Stimulated activated CD4-positive, alpha-beta T cell treated with anti-CD3 and anti-CD28 coated beads, Interleukin-1b, Interleukin-23, amount 100 ng/mL, for 48 hours (primary cell): ENCODE data around the gene CDKN2D.

Source experiments
- DNase-seq: peaks from one replicate; pipeline ENCODE4 v3.0.0-alpha.2; 2020

CDKN2D gene

GRCh38 chr19:10568826-10569651 lies at the start of gene CDKN2D:
Gene CDKN2D, minus strand, starts transcription at chr19:10568979. Its CDS starts 326 bp downstream, at chr19:10568653.
- DNase-seq = peak; percentile 100

GRCh38 chr19:10617409-10618121 lies 48.8 kb upstream of the CDKN2D start:
- DNase-seq = no peak

- no peak for DNase-seq
These were observed 46.7 kb upstream of the CDKN2D start for GRCh38 chr19:10615429-10616023.

GRCh38 chr19:10612499-10613119 lies 43.8 kb upstream of the CDKN2D start:
- no peak for DNase-seq

GRCh38 chr19:10611907-10612306 lies 43.1 kb upstream of the CDKN2D start:
- DNase-seq = no peak

- DNase-seq = no peak
These were observed 35.7 kb upstream of the CDKN2D start for GRCh38 chr19:10604460-10604980.

- peak; percentile 23 for DNase-seq
These were observed 35.2 kb upstream of the CDKN2D start for GRCh38 chr19:10603873-10604459.

GRCh38 chr19:10603084-10603872 lies 34.5 kb upstream of the CDKN2D start:
- DNase-seq = peak; percentile 80

GRCh38 chr19:10602330-10603083 lies 33.7 kb upstream of the CDKN2D start:
- peak; percentile 89 for DNase-seq

GRCh38 chr19:10601999-10602329 lies 33.2 kb upstream of the CDKN2D start:
- no peak for DNase-seq

GRCh38 chr19:10600149-10600548 lies 31.4 kb upstream of the CDKN2D start:
- DNase-seq = no peak

GRCh38 chr19:10593820-10594637 lies 25.2 kb upstream of the CDKN2D start:
- DNase-seq = no peak

- DNase-seq = no peak
These were observed 24.4 kb upstream of the CDKN2D start for GRCh38 chr19:10593148-10593547.

GRCh38 chr19:10587839-10588150 lies 19.0 kb upstream of the CDKN2D start:
- DNase-seq = no peak

GRCh38 chr19:10587022-10587838 lies 18.5 kb upstream of the CDKN2D start, which contains the start of gene AP1M2:
Gene AP1M2, minus strand, starts transcription at chr19:10587312. Its CDS starts 81 bp downstream, at chr19:10587231.
- no peak for DNase-seq

GRCh38 chr19:10586396-10586795 lies 17.6 kb upstream of the CDKN2D start:
- no peak for DNase-seq

GRCh38 chr19:10583036-10583776 lies 14.4 kb upstream of the CDKN2D start:
- no peak for DNase-seq

- DNase-seq = no peak
These were observed 13.3 kb upstream of the CDKN2D start for GRCh38 chr19:10582091-10582490.
